Endometrium (tissue), 2 donors: ENCODE results near the gene TNRC6A.
"Not testable (repeated sequence)": the region's sequence is repeated elsewhere in the genome, so short reads cannot be mapped to it uniquely, and the experiment has no call there.

Experiments used
- FAIRE-seq: peaks from 2 replicates; lab custom pipeline; 2012; peaks lifted over from hg19 to GRCh38; lab: Jason Lieb, UNC
- donor health status: control.
- donor health status: control.

The TNRC6A gene

DNA sequence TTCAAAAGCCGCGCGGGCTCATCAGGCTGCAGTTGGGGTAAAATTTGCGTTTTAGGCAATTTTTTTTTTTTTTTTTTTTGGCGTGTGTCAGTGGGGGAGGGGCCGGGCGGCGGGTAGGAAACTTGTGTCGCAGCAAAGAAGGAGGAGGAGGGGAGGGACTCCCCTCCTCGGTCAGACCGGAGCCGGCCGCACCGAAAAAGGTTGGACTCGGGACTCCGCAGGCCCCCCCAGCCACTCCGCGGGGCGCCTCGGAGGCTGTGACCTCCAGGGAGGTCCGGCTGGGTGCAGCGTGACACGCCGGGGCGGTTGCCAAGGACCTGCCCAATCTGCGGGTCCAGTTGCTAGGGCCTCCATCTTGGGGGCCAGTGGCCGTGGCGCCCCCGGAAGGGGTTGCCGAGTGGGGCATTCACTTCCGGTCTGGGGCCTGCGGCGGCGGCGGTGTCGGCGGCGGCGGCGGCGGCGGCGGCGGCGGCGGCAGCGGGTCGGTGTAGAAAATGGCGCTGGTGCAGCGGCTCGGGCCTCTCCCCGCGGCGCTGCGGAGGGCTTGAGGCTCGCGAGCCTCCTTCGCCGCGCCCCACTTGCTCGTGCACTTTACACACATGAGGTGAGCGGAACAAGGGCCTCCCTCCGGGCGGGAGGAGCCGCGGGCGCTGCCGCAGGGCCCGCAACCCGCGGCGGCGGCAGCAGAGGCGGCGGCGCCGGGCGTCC, at the start of gene TNRC6A:
TNRC6A (plus strand) TSS at position 409 of the 708 bp plus-strand sequence; CDS start at position 600, 191 bp downstream.
- FAIRE-seq, result no peak

- FAIRE-seq, result no peak
Measured at GRCh38 chr16:24681793-24682192, 47.7 kb upstream of the TNRC6A start.

- no peak for FAIRE-seq
Measured at GRCh38 chr16:24683250-24683649, 46.2 kb upstream of the TNRC6A start.

DNA sequence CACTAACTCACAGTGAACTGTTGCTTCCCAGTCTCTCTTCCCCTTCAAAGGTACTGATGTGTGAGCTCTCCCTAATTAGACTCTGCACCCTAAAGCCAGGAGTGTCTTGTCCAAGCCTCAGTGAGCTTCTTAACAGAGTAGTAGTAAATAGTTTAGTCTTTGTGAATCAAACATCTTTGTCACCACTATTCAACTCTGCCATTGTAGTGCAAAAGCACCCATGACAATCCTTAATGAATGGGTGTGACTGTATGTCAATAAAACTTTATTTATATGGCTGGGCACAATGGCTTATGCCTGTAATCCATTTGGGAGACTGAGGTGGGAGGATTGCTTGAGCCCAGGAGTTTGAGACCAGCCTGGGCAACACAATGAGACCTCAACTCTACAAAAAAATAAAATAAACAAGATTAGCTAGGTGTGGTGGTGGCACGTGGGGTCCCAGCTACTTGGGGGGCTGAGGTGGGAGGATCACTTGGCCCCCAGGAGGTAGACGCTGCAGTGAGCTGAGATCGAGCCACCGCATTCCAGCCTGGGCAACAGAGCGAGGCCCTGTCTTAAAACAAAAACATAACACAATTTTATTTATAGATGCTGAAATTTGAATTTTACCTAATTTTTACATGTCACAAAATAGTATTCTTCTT, 45.5 kb upstream of the TNRC6A start:
- no peak for FAIRE-seq

GRCh38 chr16:24685539-24686432, 43.7 kb upstream of the TNRC6A start:
- FAIRE-seq, result no peak

DNA sequence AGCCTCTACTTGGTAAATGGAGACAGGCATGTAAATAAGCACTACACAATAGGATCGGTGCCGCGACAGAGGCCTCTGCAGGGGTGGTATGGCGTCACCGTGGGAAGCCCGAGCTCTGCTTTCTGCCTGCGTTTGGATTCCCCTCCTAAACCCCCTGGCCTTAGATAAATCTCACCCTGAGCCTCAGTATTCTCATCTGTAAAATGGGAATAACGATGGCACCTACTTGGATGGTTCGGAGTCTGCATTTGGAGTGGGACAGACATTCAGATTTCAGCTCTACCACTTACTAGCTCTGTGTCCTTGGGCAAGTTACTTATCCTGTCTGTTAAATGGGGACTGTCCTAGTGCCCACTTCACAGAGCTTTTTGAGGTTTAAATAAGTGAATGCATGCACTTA, 42.8 kb upstream of the TNRC6A start:
- no peak for FAIRE-seq

DNA sequence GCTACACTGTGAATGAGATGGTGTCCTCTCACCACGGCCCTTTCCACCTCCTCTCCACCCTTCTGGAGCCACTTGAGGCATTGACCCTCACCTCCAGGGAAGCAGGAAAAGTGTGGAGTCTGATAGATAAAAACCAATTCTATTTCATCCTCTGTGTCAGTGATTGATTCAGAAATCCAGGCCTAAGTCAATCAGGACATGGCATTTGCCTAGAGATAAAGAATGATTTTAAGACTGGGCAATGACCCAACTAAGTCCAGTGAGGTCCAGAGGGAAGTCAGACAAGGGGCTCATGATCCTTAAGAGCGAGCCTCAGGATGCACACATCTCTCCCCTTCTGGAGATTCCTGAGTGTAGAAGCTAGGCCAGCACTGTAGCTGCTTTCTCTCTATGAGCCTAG, 41.1 kb upstream of the TNRC6A start:
- no peak for FAIRE-seq

DNA sequence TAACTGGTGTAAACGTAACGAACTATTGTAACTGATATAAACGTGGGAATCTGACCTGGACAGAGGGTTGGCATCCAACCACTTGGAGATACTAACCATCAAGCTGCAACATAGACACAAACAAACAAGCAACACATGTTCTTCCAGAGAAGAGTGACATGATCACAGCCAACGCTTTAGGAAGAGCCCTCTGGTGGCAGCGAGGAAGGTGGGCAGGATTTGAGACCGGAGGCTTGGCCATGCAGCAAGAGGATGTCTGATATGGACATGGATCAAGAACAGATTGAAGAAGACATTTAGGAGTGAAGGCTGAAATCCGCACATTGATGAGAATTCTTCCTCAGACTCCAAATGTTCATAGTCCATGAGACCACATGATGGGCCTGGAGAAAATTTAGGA, 40.3 kb upstream of the TNRC6A start:
- FAIRE-seq, result no peak

- FAIRE-seq, result no peak
Measured at GRCh38 chr16:24692854-24693253, 36.6 kb upstream of the TNRC6A start.

- FAIRE-seq, result no peak
Measured at GRCh38 chr16:24694931-24695330, 34.5 kb upstream of the TNRC6A start.

DNA sequence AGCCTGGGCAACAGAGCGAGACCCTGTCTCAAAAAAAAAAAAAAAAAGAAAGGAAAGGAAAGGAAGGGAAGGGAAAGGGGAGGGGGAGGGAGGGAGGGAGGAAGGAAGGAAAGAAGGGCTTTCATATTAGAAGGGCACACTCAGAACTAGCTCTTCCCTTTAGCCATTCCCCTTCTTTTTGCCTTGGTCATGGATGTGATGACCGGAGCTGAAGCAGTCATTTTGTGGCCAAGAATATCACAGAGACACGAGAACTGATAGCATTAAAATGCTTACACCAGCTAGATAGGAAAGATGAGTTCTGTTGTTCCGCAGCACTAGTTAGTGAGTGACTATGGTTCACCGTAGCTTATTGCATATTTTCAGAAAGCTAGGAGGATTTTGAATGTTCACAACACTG, 32.8 kb upstream of the TNRC6A start:
- FAIRE-seq, result no peak

- FAIRE-seq, result no peak
Measured at GRCh38 chr16:24698308-24698707, 31.1 kb upstream of the TNRC6A start.

DNA sequence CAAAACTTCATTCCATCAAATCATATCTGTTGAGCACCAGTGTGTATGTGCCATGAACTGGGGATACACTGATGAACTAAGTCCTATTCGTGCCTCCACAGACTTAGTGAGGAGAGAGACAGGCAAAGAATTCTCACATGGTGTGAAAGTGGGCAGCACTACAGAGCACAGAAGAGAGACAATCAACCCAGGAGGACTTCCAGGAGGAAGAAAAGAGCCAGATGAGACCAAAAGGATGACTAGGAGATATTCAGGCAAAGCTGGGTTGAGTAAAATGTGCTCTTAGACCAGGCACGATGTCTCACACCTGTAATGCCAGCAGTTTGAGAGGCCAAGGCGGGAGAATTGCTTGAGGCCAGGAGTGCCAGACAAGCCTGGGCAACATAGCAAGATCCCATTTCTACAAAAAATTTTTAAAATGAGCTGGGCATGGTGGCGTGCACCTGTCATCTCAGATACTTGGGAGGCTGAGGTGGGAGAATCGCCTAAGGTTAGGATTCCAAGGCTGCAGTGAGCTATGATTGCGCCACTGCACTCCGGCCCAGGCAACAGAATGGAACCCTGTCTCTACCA, 30.2 kb upstream of the TNRC6A start:
- no peak for FAIRE-seq

- no peak for FAIRE-seq
Measured at GRCh38 chr16:24700549-24701392, 28.7 kb upstream of the TNRC6A start.

DNA sequence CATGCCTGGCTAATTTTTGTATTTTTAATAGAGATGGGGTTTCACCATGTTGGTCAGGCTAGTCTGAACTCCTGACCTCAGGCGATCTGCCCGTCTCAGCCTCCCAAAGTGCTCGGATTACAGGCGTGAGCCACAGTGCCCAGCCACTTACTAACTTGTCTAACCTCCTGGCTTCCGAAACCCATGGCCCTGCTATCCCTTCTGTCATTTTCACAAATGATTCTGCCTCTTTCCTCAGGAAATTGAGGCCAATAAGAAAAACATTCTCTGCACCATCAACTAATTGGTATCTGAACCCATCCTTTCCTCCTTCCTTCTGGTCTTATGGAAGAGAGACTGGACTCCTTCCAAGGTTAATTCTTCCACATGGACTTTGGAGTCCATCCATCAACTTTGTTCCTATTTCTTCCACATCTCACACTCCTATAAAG, 27.9 kb upstream of the TNRC6A start:
- no peak for FAIRE-seq

DNA sequence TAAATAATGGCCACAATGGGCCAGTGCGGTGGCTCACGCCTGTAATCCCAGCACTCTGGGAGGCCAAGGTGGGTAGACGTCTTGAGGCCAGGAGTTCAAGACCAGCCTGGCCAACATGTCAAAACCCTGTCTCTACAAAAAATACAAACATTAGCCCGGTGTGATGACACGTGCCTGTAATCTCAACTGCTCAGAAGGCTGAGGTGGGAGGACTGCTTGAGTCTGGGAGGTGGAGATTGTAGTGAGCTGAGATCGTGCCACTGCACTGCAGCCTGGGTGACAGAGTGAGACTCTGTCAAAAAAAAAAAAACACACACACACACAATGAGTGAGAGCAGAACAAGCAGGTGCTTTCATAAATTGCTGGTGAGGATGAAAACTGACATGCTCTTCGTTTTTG, 21.7 kb upstream of the TNRC6A start:
- not testable (repeated sequence) for FAIRE-seq

GRCh38 chr16:24713379-24713778, 16.1 kb upstream of the TNRC6A start:
- FAIRE-seq, result no peak

GRCh38 chr16:24717411-24717810, 12.0 kb upstream of the TNRC6A start:
- FAIRE-seq, result no peak

GRCh38 chr16:24718967-24719521, 10.4 kb upstream of the TNRC6A start:
- no peak for FAIRE-seq

GRCh38 chr16:24721830-24722238, 7.6 kb upstream of the TNRC6A start:
- FAIRE-seq, result no peak

DNA sequence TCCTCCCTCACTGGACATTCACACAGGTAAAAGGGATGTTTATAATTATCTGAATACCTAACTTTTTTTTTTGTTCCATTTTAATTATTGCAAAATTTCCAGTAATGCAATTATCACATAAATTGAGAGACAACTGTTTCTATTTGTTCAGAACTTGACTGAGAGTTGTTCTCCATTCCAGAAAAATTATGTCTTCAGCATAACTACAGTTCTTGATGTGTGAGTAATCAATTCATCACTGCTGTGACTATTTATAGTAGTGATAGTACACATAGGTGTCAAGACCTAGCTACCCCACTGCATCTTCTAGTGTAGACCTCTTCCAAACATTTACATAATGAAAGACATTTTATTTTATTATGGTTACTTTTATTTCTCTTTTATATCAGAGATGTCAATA, 5.8 kb upstream of the TNRC6A start:
- FAIRE-seq, result no peak
